ENCODE data around the gene DNASE1L1.
A peak's percentile ranks its signal among the peaks of the same experiment; 100 is the strongest.

DNASE1L1 gene

DNA sequence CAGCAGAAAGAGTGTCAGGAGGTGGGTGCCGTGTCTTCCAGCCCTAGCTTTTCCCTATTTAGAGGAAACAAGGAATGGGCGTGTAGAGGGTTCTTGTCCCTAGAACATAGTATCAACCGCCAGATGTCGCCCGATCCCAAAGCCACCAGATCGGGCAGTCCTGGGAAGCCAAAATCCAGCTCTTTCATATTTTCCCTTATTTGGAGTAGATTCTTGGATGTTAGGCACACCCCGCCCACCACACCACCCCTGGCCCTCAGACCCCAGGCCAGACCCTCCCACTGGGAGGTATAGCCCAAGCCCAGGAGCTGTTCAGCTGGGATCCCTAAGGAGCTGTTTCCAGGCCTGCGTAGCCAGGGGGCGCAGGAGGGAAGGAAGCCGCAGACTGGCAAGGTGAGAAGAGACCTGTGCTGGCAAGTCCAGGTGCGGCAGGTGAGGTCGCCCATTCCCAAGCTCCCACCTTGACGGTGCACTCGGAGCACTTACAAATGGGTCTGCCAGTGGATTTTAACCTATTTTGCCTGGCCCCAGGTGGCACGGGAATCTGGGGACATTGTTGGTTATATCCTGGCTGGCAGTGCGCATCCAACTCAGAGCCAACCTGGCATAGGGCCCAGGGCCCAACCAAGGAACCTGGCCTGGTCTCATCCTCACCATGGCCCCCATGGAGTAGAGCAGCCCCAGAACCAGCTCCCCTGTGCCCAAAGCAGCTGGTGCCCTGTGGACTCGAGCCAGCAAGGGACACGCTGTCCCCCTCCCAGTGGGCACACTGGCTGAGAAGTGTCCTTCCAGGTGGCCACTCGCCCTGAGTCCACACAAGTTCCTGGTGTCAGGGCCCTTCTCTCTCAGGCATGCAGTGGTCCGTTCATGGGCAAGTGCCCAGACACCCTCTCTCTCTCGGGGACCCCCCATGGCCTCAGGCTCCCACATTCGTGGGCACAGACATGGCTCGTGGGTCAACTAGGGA, 35.4 kb downstream of the DNASE1L1 start:
- Histone ChIP-seq H3K4me3 (peak overlapping the region; percentile 93), H3K27ac (peak overlapping the region; percentile 93 to 99)
- peak; percentile 87 for DNase-seq (ENCODE audit: low spot score)
- TF ChIP-seq, protein P1, sequence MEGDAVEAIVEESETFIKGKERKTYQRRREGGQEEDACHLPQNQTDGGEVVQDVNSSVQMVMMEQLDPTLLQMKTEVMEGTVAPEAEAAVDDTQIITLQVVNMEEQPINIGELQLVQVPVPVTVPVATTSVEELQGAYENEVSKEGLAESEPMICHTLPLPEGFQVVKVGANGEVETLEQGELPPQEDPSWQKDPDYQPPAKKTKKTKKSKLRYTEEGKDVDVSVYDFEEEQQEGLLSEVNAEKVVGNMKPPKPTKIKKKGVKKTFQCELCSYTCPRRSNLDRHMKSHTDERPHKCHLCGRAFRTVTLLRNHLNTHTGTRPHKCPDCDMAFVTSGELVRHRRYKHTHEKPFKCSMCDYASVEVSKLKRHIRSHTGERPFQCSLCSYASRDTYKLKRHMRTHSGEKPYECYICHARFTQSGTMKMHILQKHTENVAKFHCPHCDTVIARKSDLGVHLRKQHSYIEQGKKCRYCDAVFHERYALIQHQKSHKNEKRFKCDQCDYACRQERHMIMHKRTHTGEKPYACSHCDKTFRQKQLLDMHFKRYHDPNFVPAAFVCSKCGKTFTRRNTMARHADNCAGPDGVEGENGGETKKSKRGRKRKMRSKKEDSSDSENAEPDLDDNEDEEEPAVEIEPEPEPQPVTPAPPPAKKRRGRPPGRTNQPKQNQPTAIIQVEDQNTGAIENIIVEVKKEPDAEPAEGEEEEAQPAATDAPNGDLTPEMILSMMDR (IDR thresholded peaks at IDR 0.05), result peak; percentile 33

DNA sequence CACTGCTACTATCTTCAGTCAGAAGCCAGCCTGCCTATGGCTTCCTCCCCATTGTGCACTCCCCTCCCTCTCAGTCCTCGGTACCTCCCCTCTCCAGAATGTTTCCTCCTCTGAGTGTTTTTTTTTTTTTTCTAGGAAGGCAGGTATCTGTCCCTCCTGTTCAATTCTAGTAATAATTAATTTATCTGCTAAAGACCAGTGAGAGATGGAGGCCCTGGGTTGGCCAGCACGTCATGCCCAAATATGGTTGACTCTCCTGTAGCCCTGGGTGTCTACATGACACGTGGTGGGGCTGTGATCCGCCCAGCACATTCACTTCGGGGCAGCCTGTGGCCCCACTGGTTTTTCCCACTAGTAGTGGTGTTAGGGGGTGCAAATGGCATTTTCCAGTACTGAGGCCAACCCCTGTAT, 36.4 kb downstream of the DNASE1L1 start:
- H3K27ac ChIP-seq, result peak overlapping the region; percentile 93 to 99
- TF ChIP-seq, protein P1 (IDR thresholded peaks at IDR 0.05), result no peak
- no peak for DNase-seq (ENCODE audit: low spot score)
- H3K4me3 ChIP-seq, result peak overlapping the region; percentile 93

DNA sequence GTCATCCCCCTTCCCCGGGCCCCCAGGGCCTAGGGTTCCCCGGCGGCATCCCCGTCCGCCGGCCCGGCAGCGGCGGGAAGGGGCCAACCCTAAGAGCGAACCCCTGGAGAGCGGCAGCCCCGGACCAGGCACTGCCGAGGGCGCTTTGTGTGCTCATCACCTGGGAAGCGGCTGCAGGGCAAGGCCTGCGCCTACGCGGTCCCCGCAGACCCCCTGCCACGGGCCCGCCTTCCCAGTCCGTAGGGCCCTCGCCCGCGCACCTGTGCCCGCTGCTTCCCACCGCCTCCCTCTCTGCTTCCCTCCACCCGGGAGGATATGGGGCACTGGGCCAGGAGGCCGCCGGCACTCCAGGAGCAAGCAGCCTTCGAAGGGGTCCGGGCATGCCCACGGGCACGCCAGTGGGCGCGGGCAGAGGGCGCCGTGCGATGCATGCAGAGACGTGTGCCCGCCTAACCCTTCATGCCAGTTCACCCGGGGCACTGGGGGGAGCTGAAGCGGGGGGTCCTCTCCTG, 37.2 kb downstream of the DNASE1L1 start:
- TF ChIP-seq, protein P1 (IDR thresholded peaks at IDR 0.05), result no peak
- H3K27ac ChIP-seq, result peak overlapping the region; percentile 93 to 99
- peak overlapping the region; percentile 93 for H3K4me3 ChIP-seq
- no peak for DNase-seq (ENCODE audit: low spot score)

DNA sequence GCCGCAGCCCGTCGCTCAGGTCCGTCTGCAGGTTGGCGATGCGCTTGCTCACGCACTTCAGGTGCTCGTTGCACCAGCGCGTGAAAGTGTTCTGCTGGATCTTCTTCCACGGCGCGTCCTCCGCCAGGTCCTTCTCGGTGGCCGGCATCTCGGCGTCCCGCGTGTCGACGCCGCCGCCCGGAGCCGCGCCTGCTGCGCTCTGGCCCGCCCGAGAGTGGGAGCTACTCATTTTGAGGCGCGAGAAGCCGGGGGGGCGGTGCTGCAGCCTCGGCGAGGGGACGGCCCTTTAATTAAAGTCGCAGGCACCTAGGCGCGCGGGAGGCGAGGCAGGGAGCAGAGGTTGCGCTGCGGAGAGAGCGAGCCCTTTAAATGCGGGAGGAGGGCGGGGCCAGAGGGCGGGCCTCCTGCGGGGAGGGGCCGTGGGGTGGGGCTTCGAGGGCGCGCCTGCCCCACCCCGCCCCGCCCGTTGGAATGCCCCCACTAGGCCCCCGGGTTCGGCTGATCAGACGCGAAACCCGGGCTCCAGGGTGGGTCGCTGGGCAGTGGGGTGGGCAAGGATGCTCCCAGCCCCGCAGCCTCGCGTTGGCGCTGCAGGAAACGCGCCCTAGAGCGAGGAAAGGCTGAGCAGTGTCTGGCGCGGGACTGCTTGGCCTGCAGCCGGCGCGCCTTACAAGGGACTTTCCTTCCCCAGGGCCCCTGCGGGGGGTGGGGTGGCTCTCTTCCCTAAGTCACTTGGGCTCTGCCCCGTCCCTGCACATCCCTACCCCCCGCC, 37.9 kb downstream of the DNASE1L1 start:
- TF ChIP-seq, protein P1 (IDR thresholded peaks at IDR 0.05), result no peak
- Histone ChIP-seq H3K27ac (peak overlapping the region; percentile 93 to 99), H3K4me3 (peak overlapping the region; percentile 93)

GRCh38 chrX:154370300-154371016, 38.6 kb downstream of the DNASE1L1 start:
- TF ChIP-seq, protein P1 (IDR thresholded peaks at IDR 0.05), result no peak
- Histone ChIP-seq H3K27ac (peak overlapping the region; percentile 89 to 99), H3K4me3 (peak overlapping the region; percentile 93)
- no peak for DNase-seq (ENCODE audit: low spot score)

More for the DNA sequence above, 37.9 kb downstream of the DNASE1L1 start:
- DNase-seq (ENCODE audit: low spot score), result peak; percentile 94

DNA sequence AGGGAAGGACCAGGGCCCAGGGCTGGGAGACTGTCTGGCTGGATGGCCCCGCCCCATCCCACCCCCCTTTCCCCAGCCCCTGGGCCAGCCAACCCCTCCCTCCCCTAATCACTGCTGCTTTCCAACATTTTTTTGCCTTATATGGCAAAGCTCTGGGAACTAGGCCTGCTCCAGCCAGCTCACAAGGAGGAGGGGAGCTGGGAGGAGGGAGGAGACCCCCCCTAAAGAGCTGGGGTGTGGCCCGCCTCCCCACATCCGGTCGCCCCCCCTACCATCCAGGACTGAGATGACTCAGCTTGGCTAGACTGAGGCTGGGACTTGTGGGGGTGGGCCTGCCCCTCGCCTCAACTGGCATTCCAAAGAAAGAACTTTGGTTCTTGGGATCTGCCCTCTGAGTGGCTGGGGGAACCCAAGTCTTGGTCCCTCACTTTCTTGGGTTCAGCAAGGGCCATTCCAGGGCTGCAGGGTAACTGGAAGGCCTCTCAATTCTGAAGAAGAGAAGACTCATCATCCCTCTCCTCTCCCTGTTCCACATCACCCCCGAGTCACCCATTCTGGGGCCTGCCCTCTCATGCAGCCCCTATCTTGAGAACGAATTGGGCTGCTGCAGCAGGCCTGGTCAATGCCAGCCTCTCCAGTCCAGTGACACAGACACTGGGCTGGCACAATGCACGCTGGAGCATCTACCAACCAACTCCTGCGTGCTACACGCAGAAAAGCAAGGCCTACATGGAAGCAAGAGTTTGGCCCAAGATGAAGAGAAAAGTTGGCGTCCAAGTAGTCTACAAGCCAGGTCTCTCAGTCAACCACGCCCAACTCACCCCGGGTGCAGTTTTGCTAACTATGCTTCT, 39.4 kb downstream of the DNASE1L1 start:
- DNase-seq (ENCODE audit: low spot score), result peak; percentile 92
- TF ChIP-seq, protein P1 (IDR thresholded peaks at IDR 0.05), result no peak
- H3K27ac ChIP-seq, result peak overlapping the region; percentile 89 to 99
- H3K4me3 ChIP-seq, result peak overlapping the region; percentile 93

All from coronary artery (tissue), 2 donors.